Mucosa of stomach (tissue), 1 donor: ENCODE measurements around the gene LRP1B.

Source experiments
- H3K27me3 ChIP-seq: one replicate; pipeline ENCODE4 v1.7.0; 2013; ENCODE audit warnings: mild to moderate bottlenecking, low read length; ENCODE audit not compliant: control insufficient read depth, insufficient read depth
- H3K36me3 ChIP-seq: one replicate; pipeline ENCODE4 v1.7.0; 2013; ENCODE audit warnings: low read length; ENCODE audit not compliant: control insufficient read depth, insufficient read depth
- H3K4me1 ChIP-seq: one replicate; pipeline ENCODE4 v1.7.0; 2013; ENCODE audit warnings: mild to moderate bottlenecking, low read length; ENCODE audit not compliant: control insufficient read depth, insufficient read depth
- H3K4me3 ChIP-seq: one replicate; pipeline ENCODE4 v1.7.0; 2013; ENCODE audit warnings: low read length
- H3K9ac ChIP-seq: one replicate; pipeline ENCODE4 v1.7.0; 2013; ENCODE audit warnings: mild to moderate bottlenecking, low read length, moderate library complexity
- H3K9me3 ChIP-seq: one replicate; pipeline ENCODE4 v1.7.0; 2013; ENCODE audit warnings: mild to moderate bottlenecking, low read length, moderate library complexity; ENCODE audit not compliant: control insufficient read depth
- donor health status: Pancreatic carcinoma.

LRP1B gene

GRCh38 chr2:141341444-141341843, 789.4 kb downstream of the LRP1B start:
- Histone ChIP-seq H3K4me1 (no peaks in the 10 kb centered on the region), H3K4me3 (no peak overlapping the region), H3K9me3 (no peaks in the 10 kb centered on the region), H3K36me3 (no peaks in the 10 kb centered on the region), H3K9ac (no peak overlapping the region), H3K27me3 (no peaks in the 10 kb centered on the region)

DNA sequence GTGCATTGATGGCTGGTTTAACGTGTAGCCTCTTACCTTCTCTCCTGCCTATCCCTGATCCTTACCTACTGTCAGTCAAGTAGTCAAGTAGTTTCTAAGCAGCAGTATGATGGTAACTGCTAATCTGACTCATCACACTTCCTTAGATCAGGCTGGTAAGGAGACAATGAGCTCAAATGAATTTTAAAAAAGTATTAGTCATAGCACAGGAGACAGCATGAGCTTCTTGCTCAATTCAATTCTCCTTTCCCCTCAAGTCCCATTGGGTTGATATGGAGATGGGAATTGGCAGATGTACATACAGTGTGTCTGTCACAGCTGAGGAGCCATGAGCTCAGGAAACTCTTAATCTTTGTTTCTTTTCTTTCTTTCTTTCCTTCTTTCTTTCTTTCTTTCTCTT, 799.7 kb downstream of the LRP1B start:
- H3K27me3 ChIP-seq, result no peaks in the 10 kb centered on the region
- H3K9ac ChIP-seq, result no peak overlapping the region
- no peaks in the 10 kb centered on the region for H3K9me3 ChIP-seq
- H3K4me1 ChIP-seq, result no peaks in the 10 kb centered on the region
- no peaks in the 10 kb centered on the region for H3K36me3 ChIP-seq
- H3K4me3 ChIP-seq, result no peak overlapping the region

- Histone ChIP-seq H3K27me3 (no peaks in the 10 kb centered on the region), H3K4me1 (no peaks in the 10 kb centered on the region), H3K9ac (no peak overlapping the region), H3K36me3 (no peaks in the 10 kb centered on the region), H3K9me3 (no peaks in the 10 kb centered on the region), H3K4me3 (no peak overlapping the region)
Observed at GRCh38 chr2:141329964-141330363, 800.9 kb downstream of the LRP1B start.

- H3K9me3 ChIP-seq, result no peaks in the 10 kb centered on the region
- H3K9ac ChIP-seq, result no peak overlapping the region
- H3K4me1 ChIP-seq, result no peaks in the 10 kb centered on the region
- no peaks in the 10 kb centered on the region for H3K27me3 ChIP-seq
- H3K4me3 ChIP-seq, result no peak overlapping the region
- no peaks in the 10 kb centered on the region for H3K36me3 ChIP-seq
Observed at GRCh38 chr2:141323571-141323970, 807.2 kb downstream of the LRP1B start.

- H3K4me3 ChIP-seq, result no peak overlapping the region
- H3K9me3 ChIP-seq, result no peaks in the 10 kb centered on the region
- no peaks in the 10 kb centered on the region for H3K4me1 ChIP-seq
- H3K9ac ChIP-seq, result no peak overlapping the region
- no peaks in the 10 kb centered on the region for H3K27me3 ChIP-seq
- H3K36me3 ChIP-seq, result no peaks in the 10 kb centered on the region
Observed at GRCh38 chr2:141317986-141318385, 812.8 kb downstream of the LRP1B start.

- H3K36me3 ChIP-seq, result no peaks in the 10 kb centered on the region
- H3K9me3 ChIP-seq, result no peaks in the 10 kb centered on the region
- H3K9ac ChIP-seq, result no peak overlapping the region
- no peaks in the 10 kb centered on the region for H3K4me1 ChIP-seq
- no peaks in the 10 kb centered on the region for H3K27me3 ChIP-seq
- H3K4me3 ChIP-seq, result no peak overlapping the region
Observed at GRCh38 chr2:141316606-141317005, 814.2 kb downstream of the LRP1B start.

GRCh38 chr2:141316103-141316502, 814.7 kb downstream of the LRP1B start:
- Histone ChIP-seq H3K4me1 (no peaks in the 10 kb centered on the region), H3K36me3 (no peaks in the 10 kb centered on the region), H3K9ac (no peak overlapping the region), H3K27me3 (no peaks in the 10 kb centered on the region), H3K9me3 (no peaks in the 10 kb centered on the region), H3K4me3 (no peak overlapping the region)

DNA sequence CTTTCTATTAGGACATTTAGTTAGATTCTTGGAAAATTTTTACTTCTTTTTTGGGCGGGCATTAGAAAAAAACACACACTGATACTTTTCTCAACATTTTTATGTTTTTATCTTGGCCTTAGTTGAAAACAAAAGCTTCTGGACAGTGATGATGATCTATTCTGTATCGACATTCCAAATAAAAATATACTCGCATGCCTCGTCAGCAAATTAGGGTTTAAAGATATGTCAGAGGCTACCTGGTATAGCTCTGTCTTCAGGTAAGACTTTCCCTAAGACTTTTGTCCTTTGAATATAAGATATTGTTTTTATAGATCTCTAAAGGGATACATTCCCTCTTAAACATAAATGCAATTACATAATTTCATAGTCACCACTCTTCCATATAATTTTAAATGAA, 816.8 kb downstream of the LRP1B start:
- H3K27me3 ChIP-seq, result no peaks in the 10 kb centered on the region
- H3K9me3 ChIP-seq, result no peaks in the 10 kb centered on the region
- no peak overlapping the region for H3K4me3 ChIP-seq
- no peaks in the 10 kb centered on the region for H3K4me1 ChIP-seq
- no peak overlapping the region for H3K9ac ChIP-seq
- no peaks in the 10 kb centered on the region for H3K36me3 ChIP-seq

DNA sequence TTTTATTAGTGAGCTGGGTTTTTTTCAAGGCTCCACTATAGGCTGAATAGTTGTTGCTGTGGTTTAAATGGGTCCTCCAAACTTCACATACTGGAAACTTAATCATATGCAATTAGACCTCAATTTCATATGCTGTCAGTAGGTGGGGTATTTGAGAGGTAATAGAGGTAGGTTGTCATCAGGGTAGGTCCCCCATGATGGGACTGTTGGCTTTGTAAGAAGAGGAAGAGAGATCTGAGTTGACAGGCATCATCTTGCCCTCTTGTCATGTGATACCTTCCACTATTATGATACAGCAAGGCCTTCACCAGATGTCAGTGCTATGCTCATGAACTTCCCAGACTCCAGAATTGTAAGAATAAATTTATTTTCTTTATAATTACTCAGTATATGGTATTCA, 819.4 kb downstream of the LRP1B start:
- no peaks in the 10 kb centered on the region for H3K9me3 ChIP-seq
- H3K36me3 ChIP-seq, result no peaks in the 10 kb centered on the region

GRCh38 chr2:141306368-141306767, 824.4 kb downstream of the LRP1B start:
- H3K9ac ChIP-seq, result no peak overlapping the region
- H3K27me3 ChIP-seq, result no peaks in the 10 kb centered on the region
- no peak overlapping the region for H3K4me3 ChIP-seq
- H3K9me3 ChIP-seq, result no peaks in the 10 kb centered on the region
- no peaks in the 10 kb centered on the region for H3K4me1 ChIP-seq
- H3K36me3 ChIP-seq, result no peaks in the 10 kb centered on the region

More for the DNA sequence above, 819.4 kb downstream of the LRP1B start:
- Histone ChIP-seq H3K9ac (no peak overlapping the region), H3K4me3 (no peak overlapping the region), H3K27me3 (no peaks in the 10 kb centered on the region), H3K4me1 (no peaks in the 10 kb centered on the region)

GRCh38 chr2:141301551-141301950, 829.3 kb downstream of the LRP1B start:
- Histone ChIP-seq H3K36me3 (no peaks in the 10 kb centered on the region), H3K27me3 (no peaks in the 10 kb centered on the region), H3K9me3 (no peaks in the 10 kb centered on the region), H3K4me1 (no peaks in the 10 kb centered on the region), H3K4me3 (no peak overlapping the region), H3K9ac (no peak overlapping the region)

GRCh38 chr2:141280037-141280436, 850.8 kb downstream of the LRP1B start:
- Histone ChIP-seq H3K36me3 (no peaks in the 10 kb centered on the region), H3K9me3 (no peaks in the 10 kb centered on the region), H3K27me3 (no peaks in the 10 kb centered on the region), H3K9ac (no peak overlapping the region), H3K4me3 (no peak overlapping the region), H3K4me1 (no peaks in the 10 kb centered on the region)

DNA sequence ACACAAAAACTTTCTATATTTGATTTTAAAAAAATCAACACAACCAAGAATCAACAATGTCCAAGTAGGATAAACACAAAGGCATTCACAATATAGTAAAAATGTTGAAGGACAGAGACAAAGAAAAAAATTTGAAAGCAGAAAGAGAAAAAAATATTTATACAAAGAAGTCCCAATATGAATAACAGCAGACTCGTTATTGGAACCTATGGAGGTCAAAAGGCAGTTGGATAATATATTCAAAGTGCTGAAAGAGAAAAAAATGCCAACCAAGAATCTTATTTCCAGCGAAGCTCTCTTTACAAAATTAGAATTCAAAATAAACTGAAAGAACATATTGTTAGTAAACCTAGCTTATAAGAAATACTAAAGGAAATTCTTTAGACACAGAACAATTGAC, 859.5 kb downstream of the LRP1B start:
- Histone ChIP-seq H3K36me3 (no peaks in the 10 kb centered on the region), H3K4me3 (no peak overlapping the region), H3K27me3 (no peaks in the 10 kb centered on the region), H3K9ac (no peak overlapping the region), H3K4me1 (no peaks in the 10 kb centered on the region), H3K9me3 (no peaks in the 10 kb centered on the region)
